Transverse colon (tissue), 4 donors: Measurements from ENCODE around the gene TTC3. TPM values are rescaled to one million over a fixed set of nuclear protein-coding genes. Genes with fewer than 3 reads are reported as not detected.

ENCODE experiments used
- DNase-seq: peaks from one replicate; pipeline ENCODE4 v3.0.0-alpha.2; 2019
- H3K27ac ChIP-seq, 4 donors: fragments of 200-600 bp; sonication (generic); 2 replicates each; pipeline ENCODE4 v1.5.1; 2016 to 2018; ENCODE audit warnings: inconsistent platforms in 4 of 4
- H3K27me3 ChIP-seq: fragments of 200-600 bp; sonication (generic); 2 replicates; pipeline ENCODE4 v1.5.1; 2017; ENCODE audit warnings: inconsistent platforms
- H3K36me3 ChIP-seq, 4 donors: fragments of 200-600 bp; sonication (generic); 2 replicates each; pipeline ENCODE4 v1.5.1; 2017 to 2019; ENCODE audit warnings: inconsistent platforms in 4 of 4
- H3K4me1 ChIP-seq, 4 donors: fragments of 200-600 bp; sonication (generic); 2 replicates each; pipeline ENCODE4 v1.5.1; 2017 to 2020; ENCODE audit warnings: inconsistent platforms in 4 of 4
- H3K4me3 ChIP-seq, 4 donors: fragments of 200-600 bp; sonication (generic); 1 replicate in 1 of 4; 2 replicates in 3 of 4; pipeline versions ENCODE4 v1.5.1 to v1.6.1; 2017 to 2019; ENCODE audit warnings: inconsistent platforms in 4 of 4
- H3K9me3 ChIP-seq, 2 donors: fragments of 200-600 bp; sonication (generic); 2 replicates each; pipeline ENCODE4 v1.5.1; 2017 to 2019; ENCODE audit warnings: inconsistent platforms in 2 of 2
- CTCF ChIP-seq, 5 experiments: fragments of 200-600 bp in 3 of 5; fragments of 450-650 bp in 2 of 5; sonication (generic) in 3 of 5; IDR thresholded peaks; 1 replicate in 2 of 5; 2 replicates in 3 of 5; pipeline ENCODE4 v1.5.1; 2016 to 2017; ENCODE audit warnings: antibody characterized with exemption in 5 of 5, inconsistent platforms in 3 of 5, mild to moderate bottlenecking in 2 of 5, moderate library complexity in 1 of 5
- EP300 ChIP-seq: sonication (generic); formaldehyde crosslinking; IDR thresholded peaks from one replicate; pipeline ENCODE4 v1.6.1; 2017; ENCODE audit warnings: antibody characterized with exemption, low read depth
- POLR2A ChIP-seq: fragments of 450-650 bp; IDR thresholded peaks from one replicate; pipeline ENCODE4 v1.6.1; 2016; ENCODE audit warnings: antibody characterized with exemption, mild to moderate bottlenecking, moderate library complexity
- POLR2AphosphoS5 ChIP-seq, 3 donors: sonication (generic); formaldehyde crosslinking; IDR thresholded peaks; one replicate each; pipeline ENCODE4 v1.6.1; 2016; ENCODE audit warnings: antibody characterized with exemption in 3 of 3
- WGBS, 2 donors: methylation state at CpG; one replicate each; pipeline ENCODE4 v1.1.5; 2018; ENCODE audit warnings: low coverage in 1 of 2; 5-methylcytosine and 5-hydroxymethylcytosine counted together
- in situ Hi-C, 4 donors: fragments of 200-750 bp; cut with MboI; loops; one replicate each; pipeline versions ENCODE4 v1.15.0 to v1.15.1; 2017; ENCODE audit warnings: low sequenced_read_pairs in 3 of 4, low pct_ligation_motif_present in 1 of 4, low pct_unique_long_range_greater_than_20kb in 1 of 4
- intact Hi-C: fragments of 100-400 bp; cut with DNase I; formaldehyde crosslinking; loops from one replicate; pipeline ENCODE4 v1.15.1; 2023; ENCODE audit warnings: low total_unique reads
- total RNA-seq, 4 donors: library from RNA; depleted of rRNA; stranded (reverse); fragments of >200 nt; gene quantifications; one replicate each; pipeline ENCODE4 v1.1.0, GENCODE V29; 2016

The TTC3 gene
- total RNA-seq, 4 donors from 2014 or later: 84.0 to 247 (median 146) TPM

GRCh38 chr21:37145635-37146111 is 72.6 kb downstream of the TTC3 start:
- H3K27me3 ChIP-seq: no peaks in the 10 kb centered on the region
- H3K9me3 ChIP-seq: no peaks in the 10 kb centered on the region
- peaks cover 0 to 46% (median 0%) of the 10 kb centered on the region in 4 donors for H3K36me3 ChIP-seq
- no peaks in the 10 kb centered on the region for H3K4me1 ChIP-seq
- 79 to 83% methylated on average over 2 to 4 of the region's 4 CpGs for WGBS, 2 donors
- H3K4me3 ChIP-seq: no peak overlapping the region
- no peak for DNase-seq
- in situ Hi-C loops: no loop called here
- intact Hi-C loops: no loop called here
- no peak for TF ChIP-seq POLR2AphosphoS5 (IDR thresholded peaks at IDR 0.05)
- TF ChIP-seq EP300: no peak
- TF ChIP-seq POLR2A: no peak
- TF ChIP-seq CTCF (IDR thresholded peaks at IDR 0.05): no peak
- no peak overlapping the region for H3K27ac ChIP-seq

GRCh38 chr21:37146320-37147235 is 73.5 kb downstream of the TTC3 start:
- WGBS, 2 donors: 58 to 72% methylated on average over 5 to 8 of the region's 8 CpGs
- Histone ChIP-seq H3K9me3 (no peaks in the 10 kb centered on the region), H3K4me3 (no peak overlapping the region), H3K27ac (no peak overlapping the region), H3K4me1 (no peaks in the 10 kb centered on the region), H3K27me3 (no peaks in the 10 kb centered on the region), H3K36me3 (peaks cover 0 to 50% (median 0%) of the 10 kb centered on the region in 4 donors)
- DNase-seq: no peak
- in situ Hi-C loops (no loop called here), intact Hi-C loops (no loop called here)
- no peak for TF ChIP-seq POLR2AphosphoS5 (IDR thresholded peaks at IDR 0.05)
- no peak for TF ChIP-seq EP300
- no peak for TF ChIP-seq POLR2A
- TF ChIP-seq CTCF (IDR thresholded peaks at IDR 0.05): no peak

- H3K36me3 ChIP-seq: peaks cover 0 to 51% (median 0%) of the 10 kb centered on the region in 4 donors
- no peak for TF ChIP-seq POLR2AphosphoS5 (IDR thresholded peaks at IDR 0.05)
Measured at GRCh38 chr21:37149411-37149810, 76.4 kb downstream of the TTC3 start.

GRCh38 chr21:37153196-37153934 is 80.3 kb downstream of the TTC3 start:
- Histone ChIP-seq H3K27me3 (no peaks in the 10 kb centered on the region), H3K9me3 (no peaks in the 10 kb centered on the region), H3K36me3 (peaks cover 0 to 32% (median 0%) of the 10 kb centered on the region in 4 donors), H3K4me1 (peaks cover 18 to 30% (median 20%) of the 10 kb centered on the region in 4 donors), H3K4me3 (no peak overlapping the region), H3K27ac (peak overlapping the region; percentile 66 to 83 (median 78))
- no peak for TF ChIP-seq CTCF (IDR thresholded peaks at IDR 0.05)
- TF ChIP-seq POLR2AphosphoS5 (IDR thresholded peaks at IDR 0.05): peak in 2 of 3 donors; percentile 29 to 36
- in situ Hi-C loops: no loop called here
- 35 to 37% methylated on average over 4 of the region's 4 CpGs for WGBS, 2 donors
- intact Hi-C loops: loop anchor here (5.0 kb wide), 1 partner anchor 116 kb away; no protein-coding TSS in a partner anchor
- peak; percentile 58 for DNase-seq

More at GRCh38 chr21:37149411-37149810, 76.4 kb downstream of the TTC3 start:
- Histone ChIP-seq H3K4me3 (no peak overlapping the region), H3K27ac (peak overlapping the region in 1 of 4 donors; percentile 1), H3K4me1 (peaks cover 12 to 20% (median 16%) of the 10 kb centered on the region in 4 donors), H3K9me3 (no peaks in the 10 kb centered on the region), H3K27me3 (no peaks in the 10 kb centered on the region)
- in situ Hi-C loops: no loop called here
- no peak for DNase-seq
- intact Hi-C loops: no loop called here
